H1 (cell line): ENCODE measurements around the gene GPBP1L1. TPM values are rescaled to one million over a fixed set of nuclear protein-coding genes. Genes with fewer than 3 reads are reported as not detected.

Experiments used
- CTCF ChIA-PET: fragments of 300-600 bp; sonication (Branson Sonifier 250); formaldehyde crosslinking; loops from one replicate; lab custom pipeline; 2021; ENCODE audit not compliant: partially characterized antibody; lab: Charles Lee
- POLR2A ChIA-PET: fragments of 300-600 bp; sonication (Branson Sonifier 250); formaldehyde crosslinking; loops from one replicate; lab custom pipeline; 2021; ENCODE audit warnings: inconsistent platforms; ENCODE audit not compliant: partially characterized antibody; lab: Charles Lee
- DNase-seq, 2 experiments: peaks; one replicate each; pipeline versions ENCODE4 v3.0.0 to v3.0.0-alpha.2; 2010 to 2022; ENCODE audit warnings: low spot score in 2 of 2, low read depth in 1 of 2, mixed read lengths in 1 of 2
- FAIRE-seq: peaks from 2 replicates; lab custom pipeline; 2011; peaks lifted over from hg19 to GRCh38; lab: Jason Lieb, UNC
- H2AFZ ChIP-seq: 2 replicates; pipeline ENCODE4 v1.8.1; 2012; ENCODE audit warnings: low read length, inconsistent platforms
- H2AK5ac ChIP-seq: 2 replicates; pipeline ENCODE4 v1.6.1; 2013; ENCODE audit warnings: low read depth, low read length
- H2BK120ac ChIP-seq: replicated peaks from 2 replicates; pipeline ENCODE3; 2013; ENCODE audit warnings: low read depth, low read length, inconsistent platforms
- H2BK12ac ChIP-seq: 2 replicates; pipeline ENCODE4 v1.6.1; 2013; ENCODE audit warnings: low read depth, low read length
- H2BK15ac ChIP-seq: 2 replicates; pipeline ENCODE4 v1.6.1; 2013; ENCODE audit warnings: low read length
- H2BK20ac ChIP-seq: 2 replicates; pipeline ENCODE4 v1.6.1; 2013; ENCODE audit warnings: low read length
- H2BK5ac ChIP-seq: 2 replicates; pipeline ENCODE4 v1.6.1; 2013; ENCODE audit warnings: low read depth, low read length
- H3K14ac ChIP-seq: 2 replicates; pipeline ENCODE4 v1.6.1; 2013; ENCODE audit warnings: inconsistent platforms; ENCODE audit not compliant: insufficient read length
- H3K18ac ChIP-seq: 2 replicates; pipeline ENCODE4 v1.6.1; 2013; ENCODE audit warnings: low read length; ENCODE audit errors: extremely low read depth
- H3K23ac ChIP-seq: 2 replicates; pipeline ENCODE4 v1.6.1; 2013; ENCODE audit warnings: inconsistent platforms; ENCODE audit not compliant: insufficient read length
- H3K23me2 ChIP-seq: 2 replicates; pipeline ENCODE4 v1.6.1; 2013; ENCODE audit warnings: low read depth, low read length
- H3K27ac ChIP-seq: 2 replicates; pipeline ENCODE4 v1.6.1; 2011; ENCODE audit warnings: low read depth, low read length, inconsistent platforms
- H3K27me3 ChIP-seq, 4 experiments: replicated peaks in 1 of 4; 1 replicate in 1 of 4; 2 replicates in 3 of 4; pipeline versions ENCODE4 v1.6.1 to v1.8.1; 2011 to 2013; ENCODE audit warnings: low read length in 3 of 4, mild to moderate bottlenecking in 3 of 4, inconsistent platforms in 2 of 4, mixed read lengths in 2 of 4, moderate library complexity in 1 of 4; ENCODE audit not compliant: control insufficient read depth in 3 of 4, insufficient read depth in 3 of 4; ENCODE audit errors: extremely low read depth in 1 of 4
- H3K36me3 ChIP-seq, 4 experiments: 2 replicates each; pipeline versions ENCODE4 v1.6.1 to v1.8.1; 2011 to 2013; ENCODE audit warnings: mild to moderate bottlenecking in 4 of 4, low read length in 3 of 4, moderate library complexity in 2 of 4, control low read depth in 1 of 4, inconsistent platforms in 1 of 4; ENCODE audit not compliant: insufficient read depth in 4 of 4, control insufficient read depth in 2 of 4
- H3K4ac ChIP-seq: replicated peaks from 2 replicates; pipeline ENCODE3; 2013; ENCODE audit warnings: low read length, low read depth, mixed read lengths, inconsistent platforms; ENCODE audit not compliant: insufficient read length
- H3K4me1 ChIP-seq, 4 experiments: replicated peaks in 1 of 4; 1 replicate in 1 of 4; 2 replicates in 3 of 4; pipeline versions ENCODE4 v1.6.1 to v1.8.1; 2011 to 2013; ENCODE audit warnings: low read length in 3 of 4, inconsistent platforms in 2 of 4, mixed read lengths in 1 of 4; ENCODE audit not compliant: insufficient read depth in 4 of 4, control insufficient read depth in 3 of 4
- H3K4me2 ChIP-seq, 2 experiments: 2 replicates each; pipeline versions ENCODE4 v1.6.1 to v1.8.1; 2011 to 2013; ENCODE audit warnings: low read depth in 2 of 2, low read length in 2 of 2, control low read depth in 1 of 2, inconsistent platforms in 1 of 2, mild to moderate bottlenecking in 1 of 2; ENCODE audit not compliant: insufficient read depth in 1 of 2
- H3K4me3 ChIP-seq, 4 experiments: fragments of 200-600, 300-600 bp in 1 of 4; sonication (generic), shearing (Covaris generic), sonication (Bioruptor Twin) in 1 of 4; 2 replicates each; pipeline versions ENCODE4 v1.5.1 to v1.8.1; 2011 to 2016; ENCODE audit warnings: low read length in 4 of 4, low read depth in 3 of 4, control low read depth in 2 of 4, inconsistent platforms in 2 of 4, mild to moderate bottlenecking in 2 of 4, mixed read lengths in 1 of 4, moderate library complexity in 1 of 4; ENCODE audit not compliant: insufficient read depth in 2 of 4; ENCODE audit errors: extremely low read depth in 1 of 4
- H3K56ac ChIP-seq: replicated peaks from 2 replicates; pipeline ENCODE3; 2013; ENCODE audit warnings: low read depth, mild to moderate bottlenecking, mixed read lengths, low read length, inconsistent platforms; ENCODE audit not compliant: insufficient read length
- H3K79me1 ChIP-seq: 2 replicates; pipeline ENCODE4 v1.6.1; 2013; ENCODE audit warnings: low read depth, low read length, control low read depth
- H3K79me2 ChIP-seq, 2 experiments: 2 replicates each; pipeline versions ENCODE4 v1.6.1 to v1.8.1; 2012 to 2013; ENCODE audit warnings: low read length in 2 of 2, mild to moderate bottlenecking in 2 of 2, inconsistent platforms in 1 of 2; ENCODE audit not compliant: insufficient read depth in 2 of 2, control insufficient read depth in 1 of 2
- H3K9ac ChIP-seq, 4 experiments: replicated peaks in 1 of 4; 1 replicate in 1 of 4; 2 replicates in 3 of 4; pipeline versions ENCODE4 v1.6.1 to v1.8.1; 2011 to 2013; ENCODE audit warnings: low read depth in 3 of 4, low read length in 3 of 4, control low read depth in 2 of 4, mild to moderate bottlenecking in 2 of 4, moderate library complexity in 2 of 4, inconsistent platforms in 1 of 4; ENCODE audit errors: extremely low read depth in 1 of 4
- H3K9me3 ChIP-seq, 2 experiments: 2 replicates each; pipeline versions ENCODE4 v1.6.1 to v1.8.1; 2012 to 2013; ENCODE audit warnings: mild to moderate bottlenecking in 2 of 2, moderate library complexity in 2 of 2, control low read depth in 1 of 2, inconsistent platforms in 1 of 2, low read depth in 1 of 2, low read length in 1 of 2, mixed read lengths in 1 of 2; ENCODE audit not compliant: insufficient read depth in 2 of 2
- H4K20me1 ChIP-seq, 2 experiments: replicated peaks in 1 of 2; 2 replicates each; pipeline versions ENCODE3 to v1.8.1; 2011 to 2013; ENCODE audit warnings: inconsistent platforms in 2 of 2, low read length in 2 of 2, mild to moderate bottlenecking in 1 of 2; ENCODE audit not compliant: insufficient read depth in 2 of 2, control insufficient read depth in 1 of 2
- H4K5ac ChIP-seq: 2 replicates; pipeline ENCODE4 v1.6.1; 2013; ENCODE audit warnings: low read length, low read depth, mixed read lengths, inconsistent platforms; ENCODE audit not compliant: insufficient read length
- H4K8ac ChIP-seq: 2 replicates; pipeline ENCODE4 v1.8.0; 2013; ENCODE audit warnings: mild to moderate bottlenecking, moderate library complexity, low read length, inconsistent platforms; ENCODE audit not compliant: insufficient read depth; ENCODE audit errors: extremely low read depth
- H4K91ac ChIP-seq: replicated peaks from 2 replicates; pipeline ENCODE3; 2013; ENCODE audit warnings: low read length, mixed read lengths, inconsistent platforms; ENCODE audit not compliant: insufficient read length
- BACH1 ChIP-seq: IDR thresholded peaks from 2 replicates; pipeline ENCODE4 v1.6.1; 2012; ENCODE audit warnings: low read length, improper control_type of control experiment
- CBX5 ChIP-seq: fragments of 300-800, 300-1000 bp; sonication (generic); IDR thresholded peaks from 2 replicates; pipeline ENCODE4 v1.7.1; 2016; ENCODE audit warnings: antibody characterized with exemption, low read length, low read depth
- CTBP2 ChIP-seq: IDR thresholded peaks from 2 replicates; pipeline ENCODE4 v1.7.0; 2011; ENCODE audit warnings: borderline replicate concordance, mild to moderate bottlenecking, moderate library complexity, mixed read lengths, low read length; ENCODE audit not compliant: insufficient read depth, insufficient read length
- EGR1 ChIP-seq: IDR thresholded peaks from 2 replicates; pipeline ENCODE4 v1.6.1; 2011; ENCODE audit warnings: low read depth, low read length, borderline replicate concordance
- KDM1A ChIP-seq: fragments of 200-600, 300-600 bp; sonication (generic); IDR thresholded peaks from 2 replicates; pipeline ENCODE4 v1.7.1; 2016; ENCODE audit warnings: mild to moderate bottlenecking, low read length, borderline replicate concordance
- RNF2 ChIP-seq: fragments of 200-900, 300-1000 bp; sonication (generic); IDR thresholded peaks from 2 replicates; pipeline ENCODE4 v1.7.1; 2016; ENCODE audit warnings: borderline replicate concordance, low read depth, mild to moderate bottlenecking, antibody characterized with exemption, low read length; ENCODE audit not compliant: poor library complexity, severe bottlenecking; ENCODE audit errors: missing control alignments
- SUZ12 ChIP-seq: fragments of 200-600 bp; sonication (generic); IDR thresholded peaks from 2 replicates; pipeline ENCODE4 v1.6.1; 2012; ENCODE audit warnings: mild to moderate bottlenecking, inconsistent platforms, low read length, moderate library complexity, mixed read lengths
- ZNF274 ChIP-seq: IDR thresholded peaks from 2 replicates; pipeline ENCODE4 v1.7.0; 2012; ENCODE audit warnings: low read length, borderline replicate concordance; ENCODE audit errors: extremely low read depth
- WGBS, 2 experiments: shearing (Covaris generic) in 1 of 2; methylation state at CpG; one replicate each; pipeline versions ENCODE4 v1.1.6 to v1.1.7; 2013 to 2015; ENCODE audit warnings: low lambda C conversion rate in 2 of 2, mixed read lengths in 2 of 2, inconsistent platforms in 1 of 2, low coverage in 1 of 2, missing lambda C conversion rate in 1 of 2; ENCODE audit not compliant: insufficient replicate concordance in 2 of 2, insufficient coverage in 1 of 2, insufficient read length in 1 of 2; ENCODE audit errors: extremely low coverage in 1 of 2, missing lambda C conversion rate in 1 of 2; 5-methylcytosine and 5-hydroxymethylcytosine counted together
- polyA plus RNA-seq, 7 experiments: library from polyadenylated mRNA; depleted of rRNA in 3 of 7; stranded (reverse) in 5 of 7; unstranded in 2 of 7; fragments of >200 nt in 5 of 7; fragments of 200-250 nt in 2 of 7; gene quantifications; 1 replicate in 5 of 7; 2 replicates in 1 of 7; 4 replicates in 1 of 7; pipeline versions ENCODE4 v1.2.1 to v1.2.3, GENCODE V29; 2011 to 2013; ENCODE audit warnings: missing spikeins in 2 of 7, mixed read lengths in 2 of 7
- total RNA-seq: library from RNA; stranded (reverse); fragmentation: NEBNext Ultra II Directional; extraction: Animal tissue kit (Norgen Biotek cat#: 25700); gene quantifications from 2 replicates; pipeline ENCODE4 v1.2.1, GENCODE V29; 2021
- TF ChIP-seq, protein P1 (sequence below): IDR thresholded peaks from 2 replicates; pipeline ENCODE4 v1.6.1; 2012; ENCODE audit warnings: inconsistent platforms

Gene GPBP1L1
- total and polyA plus RNA-seq, 2 of the 8 experiments (the other 6 are each of a cell fraction or from before 2014, with no cell fraction given) = 70.1 to 119 TPM

DNA sequence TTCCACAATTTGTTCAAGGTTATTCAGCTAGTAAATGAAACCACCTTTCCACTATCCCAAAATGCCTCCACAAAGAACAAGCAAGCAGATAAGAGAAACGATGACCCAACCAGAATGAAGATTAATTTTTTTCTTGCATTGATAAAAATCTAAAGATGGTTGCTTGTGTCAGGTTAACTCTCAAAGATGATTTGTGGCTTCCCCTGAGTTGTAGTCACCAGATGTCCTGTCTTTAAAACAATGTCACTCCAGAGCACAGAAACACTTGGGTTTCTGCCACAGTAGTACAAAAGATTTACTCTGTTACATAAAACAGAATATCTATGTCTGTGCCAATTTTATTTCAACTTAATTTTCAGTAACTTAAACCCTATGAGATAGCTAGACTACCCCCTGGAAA is 51.1 kb downstream of the GPBP1L1 start:
- H4K20me1 ChIP-seq = peaks cover 2 to 4% of the 10 kb centered on the region in 2 experiments
- no peak overlapping the region for H2BK12ac ChIP-seq
- no peak overlapping the region for H3K14ac ChIP-seq
- H3K4me2 ChIP-seq = no peak overlapping the region
- ChIA-PET CTCF (interaction anchor here (1.1 kb wide), 1 partner anchor 401 kb away, joined by 3 read pairs; no protein-coding TSS in a partner anchor), POLR2A (interaction anchor here (1.1 to 1.5 kb wide), 2 partner anchors 12 to 13 kb away, joined by 3 to 5 read pairs; no protein-coding TSS in a partner anchor)
- H3K9me3 ChIP-seq = no peaks in the 10 kb centered on the region
- peaks cover 46 to 98% (median 74%) of the 10 kb centered on the region in 4 experiments for H3K36me3 ChIP-seq
- 85% methylated on average over 1 of the region's 1 CpG; no CpG with 5 or more reads in 1 of the 2 experiments for WGBS, 2 experiments
- H3K4me3 ChIP-seq = no peak overlapping the region
- H3K23ac ChIP-seq = no peak overlapping the region
- no peak overlapping the region for H3K56ac ChIP-seq
- TF ChIP-seq CTBP2 (no peak), ZNF274 (no peak), RNF2 (no peak), EGR1 (no peak), CBX5 (no peak), KDM1A (no peak), BACH1 (no peak), SUZ12 (no peak)
- TF ChIP-seq, protein P1, sequence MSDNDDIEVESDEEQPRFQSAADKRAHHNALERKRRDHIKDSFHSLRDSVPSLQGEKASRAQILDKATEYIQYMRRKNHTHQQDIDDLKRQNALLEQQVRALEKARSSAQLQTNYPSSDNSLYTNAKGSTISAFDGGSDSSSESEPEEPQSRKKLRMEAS = no peak
- no peak overlapping the region for H2BK20ac ChIP-seq
- DNase-seq (no peak), FAIRE-seq (no peak)
- H3K79me2 ChIP-seq = no peaks in the 10 kb centered on the region; a peak in 1 of 4 replicates
- no peaks in the 10 kb centered on the region for H3K4me1 ChIP-seq
- no peak overlapping the region for H3K27ac ChIP-seq
- no peaks in the 10 kb centered on the region for H3K27me3 ChIP-seq
- no peak overlapping the region for H3K9ac ChIP-seq
- H4K5ac ChIP-seq = no peak overlapping the region
- no peak overlapping the region for H2AFZ ChIP-seq
- H2AK5ac ChIP-seq = no peak overlapping the region
- no peak overlapping the region for H2BK5ac ChIP-seq
- H3K79me1 ChIP-seq = no peaks in the 10 kb centered on the region
- no peak overlapping the region for H2BK15ac ChIP-seq
- H3K18ac ChIP-seq = no peak overlapping the region
- no peak overlapping the region for H4K91ac ChIP-seq
- H2BK120ac ChIP-seq = no peak overlapping the region
- no peaks in the 10 kb centered on the region; the same call in 1 of the 2 replicates for H3K23me2 ChIP-seq
- H4K8ac ChIP-seq = no peak overlapping the region
- no peak overlapping the region for H3K4ac ChIP-seq
